DND-41 (cell line): Measurements from ENCODE around the gene FGFR3.

Experiments
- ATAC-seq: fragments of 200-7000 bp; cut with Tn5 transposase; 3 replicates; pipeline ENCODE4 v1.9.1; 2021; ENCODE audit warnings: low read depth; ENCODE audit not compliant: insufficient read depth
- DNase-seq: peaks from one replicate; pipeline ENCODE4 v3.0.0-alpha.2; 2020
- H2AFZ ChIP-seq: 2 replicates; pipeline ENCODE4 v1.6.0; 2012; ENCODE audit warnings: low read depth, low read length
- H3K27ac ChIP-seq: 2 replicates; pipeline ENCODE4 v1.5.1; 2012; ENCODE audit warnings: low read length, inconsistent platforms
- H3K27me3 ChIP-seq: fragments of 200-600 bp; sonication (generic); 2 replicates; pipeline ENCODE4 v1.6.0; 2012; ENCODE audit warnings: low read length, mild to moderate bottlenecking, inconsistent platforms; ENCODE audit not compliant: insufficient read depth, poor library complexity
- H3K36me3 ChIP-seq: 2 replicates; pipeline ENCODE4 v1.5.1; 2012; ENCODE audit warnings: low read length, inconsistent platforms; ENCODE audit not compliant: insufficient read depth
- H3K4me1 ChIP-seq: 2 replicates; pipeline ENCODE4 v1.5.1; 2012; ENCODE audit warnings: mild to moderate bottlenecking, low read length; ENCODE audit not compliant: insufficient read depth
- H3K4me2 ChIP-seq: 2 replicates; pipeline ENCODE4 v1.6.0; 2012; ENCODE audit warnings: mild to moderate bottlenecking, moderate library complexity, low read length, inconsistent platforms; ENCODE audit not compliant: insufficient read depth
- H3K4me3 ChIP-seq, 2 experiments: fragments of 200-600 bp in 1 of 2; shearing (Covaris generic) in 1 of 2; 2 replicates each; pipeline ENCODE4 v1.5.1; 2012 to 2016; ENCODE audit warnings: inconsistent platforms in 2 of 2, low read length in 2 of 2, mild to moderate bottlenecking in 2 of 2, low read depth in 1 of 2, moderate library complexity in 1 of 2
- H3K79me2 ChIP-seq: 2 replicates; pipeline ENCODE4 v1.6.0; 2012; ENCODE audit warnings: low read length, inconsistent platforms; ENCODE audit not compliant: insufficient read depth
- H3K9ac ChIP-seq: 2 replicates; pipeline ENCODE4 v1.6.0; 2012; ENCODE audit warnings: low read depth, mild to moderate bottlenecking, inconsistent platforms, low read length, moderate library complexity
- H3K9me3 ChIP-seq: 2 replicates; pipeline ENCODE4 v1.5.1; 2012; ENCODE audit warnings: low read length, moderate library complexity, mild to moderate bottlenecking, inconsistent platforms; ENCODE audit not compliant: insufficient read depth, severe bottlenecking
- H4K20me1 ChIP-seq: 2 replicates; pipeline ENCODE4 v1.6.0; 2012; ENCODE audit warnings: low read length; ENCODE audit not compliant: insufficient read depth
- CTCF ChIP-seq: IDR thresholded peaks from 2 replicates; pipeline ENCODE4 v1.5.1; 2012; ENCODE audit warnings: borderline replicate concordance, low read length, moderate library complexity, mild to moderate bottlenecking; ENCODE audit not compliant: poor library complexity, severe bottlenecking; ENCODE audit errors: extremely low read depth
- EZH2 ChIP-seq: IDR thresholded peaks from 3 replicates; pipeline ENCODE4 v1.6.1; 2012; ENCODE audit warnings: borderline replicate concordance, low read depth, mild to moderate bottlenecking, moderate library complexity, low read length, inconsistent platforms; ENCODE audit not compliant: severe bottlenecking

Gene FGFR3

GRCh38 chr4:1799387-1800375 is 6.6 kb downstream of the FGFR3 start:
- H3K4me1 ChIP-seq, result no peaks in the 10 kb centered on the region
- H3K9me3 ChIP-seq, result no peaks in the 10 kb centered on the region
- no peak overlapping the region for H3K27ac ChIP-seq
- no peak overlapping the region for H3K9ac ChIP-seq
- TF ChIP-seq EZH2, result no peak
- TF ChIP-seq CTCF, result no peak
- no peak overlapping the region for H3K4me2 ChIP-seq
- DNase-seq (no peak), ATAC-seq (no peak)
- no peaks in the 10 kb centered on the region for H3K36me3 ChIP-seq
- no peaks in the 10 kb centered on the region for H3K79me2 ChIP-seq
- no peak overlapping the region for H3K4me3 ChIP-seq
- H3K27me3 ChIP-seq, result no peaks in the 10 kb centered on the region
- H4K20me1 ChIP-seq, result peaks cover 5% of the 10 kb centered on the region; the same call in 1 of the 2 replicates
- no peak overlapping the region for H2AFZ ChIP-seq

GRCh38 chr4:1800805-1801204 is 7.7 kb downstream of the FGFR3 start:
- DNase-seq (no peak), ATAC-seq (no peak)
- Histone ChIP-seq H3K9me3 (no peaks in the 10 kb centered on the region), H3K27me3 (no peaks in the 10 kb centered on the region), H3K4me2 (no peak overlapping the region), H3K27ac (no peak overlapping the region), H3K79me2 (no peaks in the 10 kb centered on the region), H3K36me3 (no peaks in the 10 kb centered on the region), H4K20me1 (peaks cover 5% of the 10 kb centered on the region), H3K9ac (no peak overlapping the region), H3K4me3 (no peak overlapping the region), H2AFZ (no peak overlapping the region), H3K4me1 (no peaks in the 10 kb centered on the region)
- TF ChIP-seq EZH2, result no peak
- no peak for TF ChIP-seq CTCF

GRCh38 chr4:1801286-1801958 is 8.3 kb downstream of the FGFR3 start:
- Histone ChIP-seq H3K9me3 (no peaks in the 10 kb centered on the region), H3K4me1 (no peaks in the 10 kb centered on the region), H3K27me3 (no peaks in the 10 kb centered on the region), H3K9ac (no peak overlapping the region), H3K4me3 (no peak overlapping the region), H3K4me2 (no peak overlapping the region), H3K27ac (no peak overlapping the region), H2AFZ (no peak overlapping the region), H3K36me3 (no peaks in the 10 kb centered on the region), H3K79me2 (no peaks in the 10 kb centered on the region), H4K20me1 (peaks cover 5% of the 10 kb centered on the region)
- ATAC-seq (no peak), DNase-seq (no peak)
- TF ChIP-seq CTCF (no peak), EZH2 (no peak)
